Caco-2 (cell line): ENCODE measurements around the gene PPP1R36. TPM values are rescaled to one million over a fixed set of nuclear protein-coding genes. Genes with fewer than 3 reads are reported as not detected.

Source experiments
- BruUV-seq: library from RNA; stranded (reverse); fragments of 400-500 nt; replicated peaks from 2 replicates; lab custom pipeline; 2021; lab: Mats Ljungman, UMichigan
- CTCF ChIA-PET: fragments of 300-600 bp; sonication (Branson Sonifier 250); formaldehyde crosslinking; loops from one replicate; lab custom pipeline; 2022; ENCODE audit warnings: antibody characterized with exemption; lab: Charles Lee
- POLR2A ChIA-PET: fragments of 300-600 bp; sonication (Branson Sonifier 250); formaldehyde crosslinking; loops from one replicate; lab custom pipeline; 2022; ENCODE audit warnings: antibody characterized with exemption; lab: Charles Lee
- DNase-seq, 2 experiments: peaks; one replicate each; pipeline versions ENCODE4 v3.0.0 to v3.0.0-alpha.2; 2020 to 2022
- H3K27me3 ChIP-seq: replicated peaks from 2 replicates; pipeline ENCODE4 v1.6.0; 2011; ENCODE audit warnings: low read length; ENCODE audit not compliant: control insufficient read depth, insufficient read depth
- H3K36me3 ChIP-seq: 2 replicates; pipeline ENCODE4 v1.5.1; 2011; ENCODE audit warnings: low read length; ENCODE audit not compliant: control insufficient read depth, insufficient read depth
- H3K4me1 ChIP-seq: fragments of 250-450 bp; sonication (Bioruptor Pico); 2 replicates; pipeline ENCODE4 v1.5.1; 2020; ENCODE audit warnings: mild to moderate bottlenecking
- H3K4me3 ChIP-seq: 2 replicates; pipeline ENCODE4 v1.5.1; 2011; ENCODE audit warnings: low read depth, mild to moderate bottlenecking, control low read depth, low read length
- H3K9me3 ChIP-seq: fragments of 250-450 bp; sonication (Bioruptor Pico); 2 replicates; pipeline ENCODE4 v1.5.1; 2020; ENCODE audit warnings: mild to moderate bottlenecking, moderate library complexity
- H3K27ac Mint-ChIP-seq: one replicate; pipeline ENCODE4 v1.8.0; 2022; ENCODE audit warnings: mixed read lengths; ENCODE audit not compliant: unreplicated experiment
- H3K27me3 Mint-ChIP-seq: one replicate; pipeline ENCODE4 v1.8.0; 2022; ENCODE audit warnings: mixed read lengths; ENCODE audit not compliant: insufficient read depth, unreplicated experiment
- H3K36me3 Mint-ChIP-seq: one replicate; pipeline ENCODE4 v1.8.0; 2022; ENCODE audit warnings: mild to moderate bottlenecking, mixed read lengths; ENCODE audit not compliant: insufficient read depth, unreplicated experiment
- H3K4me1 Mint-ChIP-seq: one replicate; pipeline ENCODE4 v1.8.0; 2022; ENCODE audit warnings: low read depth, mixed read lengths; ENCODE audit not compliant: unreplicated experiment
- H3K4me3 Mint-ChIP-seq: one replicate; pipeline ENCODE4 v1.8.0; 2022; ENCODE audit warnings: mild to moderate bottlenecking, moderate library complexity, mixed read lengths; ENCODE audit not compliant: unreplicated experiment
- H3K9me3 Mint-ChIP-seq: one replicate; pipeline ENCODE4 v1.8.0; 2022; ENCODE audit warnings: mixed read lengths; ENCODE audit not compliant: unreplicated experiment
- CTCF ChIP-seq, 2 experiments: fragments of 200-600 bp in 1 of 2; IDR thresholded peaks; 1 replicate in 1 of 2; 2 replicates in 1 of 2; pipeline versions ENCODE4 v1.5.1 to v1.8.0; 2011 to 2022; ENCODE audit warnings: antibody characterized with exemption in 1 of 2, control low read depth in 1 of 2, inconsistent platforms in 1 of 2, low read depth in 1 of 2, low read length in 1 of 2, mild to moderate bottlenecking in 1 of 2, moderate library complexity in 1 of 2; ENCODE audit not compliant: insufficient read depth in 1 of 2, severe bottlenecking in 1 of 2, unreplicated experiment in 1 of 2
- intact Hi-C: fragments of 100-400 bp; cut with micrococcal nuclease; formaldehyde crosslinking; loops from one replicate; pipeline ENCODE4 v1.10.0; 2022; ENCODE audit not compliant: unreplicated experiment
- total RNA-seq: library from RNA; stranded (reverse); gene quantifications from 2 replicates; pipeline ENCODE4 v1.2.3, GENCODE V29; 2022

Gene PPP1R36
- total RNA-seq, 1 experiment from 2014 or later = 2.9 TPM

DNA sequence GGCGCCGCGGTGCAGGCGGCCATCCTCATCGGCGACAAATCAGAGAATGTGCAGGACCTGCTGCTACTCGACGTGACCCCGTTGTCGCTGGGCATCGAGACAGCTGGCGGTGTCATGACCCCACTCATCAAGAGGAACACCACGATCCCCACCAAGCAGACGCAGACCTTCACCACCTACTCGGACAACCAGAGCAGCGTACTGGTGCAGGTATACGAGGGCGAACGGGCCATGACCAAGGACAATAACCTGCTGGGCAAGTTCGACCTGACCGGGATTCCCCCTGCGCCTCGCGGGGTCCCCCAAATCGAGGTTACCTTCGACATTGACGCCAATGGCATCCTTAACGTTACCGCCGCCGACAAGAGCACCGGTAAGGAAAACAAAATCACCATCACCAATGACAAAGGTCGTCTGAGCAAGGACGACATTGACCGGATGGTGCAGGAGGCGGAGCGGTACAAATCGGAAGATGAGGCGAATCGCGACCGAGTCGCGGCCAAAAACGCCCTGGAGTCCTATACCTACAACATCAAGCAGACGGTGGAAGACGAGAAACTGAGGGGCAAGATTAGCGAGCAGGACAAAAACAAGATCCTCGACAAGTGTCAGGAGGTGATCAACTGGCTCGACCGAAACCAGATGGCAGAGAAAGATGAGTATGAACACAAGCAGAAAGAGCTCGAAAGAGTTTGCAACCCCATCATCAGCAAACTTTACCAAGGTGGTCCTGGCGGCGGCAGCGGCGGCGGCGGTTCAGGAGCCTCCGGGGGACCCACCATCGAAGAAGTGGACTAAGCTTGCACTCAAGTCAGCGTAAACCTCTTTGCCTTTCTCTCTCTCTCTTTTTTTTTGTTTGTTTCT lies 7.6 kb upstream of the PPP1R36 start:
- Histone ChIP-seq H3K27me3 (no peaks in the 10 kb centered on the region), H3K4me3 (peak overlapping the region; percentile 26; the same call in 1 of the 2 replicates), H3K9me3 (peaks cover 9% of the 10 kb centered on the region; the same call in 1 of the 2 replicates), H3K4me1 (peaks cover 5% of the 10 kb centered on the region; the same call in 1 of the 2 replicates), H3K36me3 (no peaks in the 10 kb centered on the region)
- intact Hi-C loops = loop anchor here (2.0 to 5.0 kb wide), 3 partner anchors 31 to 220 kb away; no protein-coding TSS in a partner anchor
- Mint-ChIP-seq H3K27ac (no peak overlapping the region), H3K4me1 (peaks cover 11% of the 10 kb centered on the region), H3K4me3 (peak overlapping the region; percentile 61), H3K36me3 (peaks cover 12% of the 10 kb centered on the region), H3K27me3 (no peaks in the 10 kb centered on the region), H3K9me3 (no peaks in the 10 kb centered on the region)
- TF ChIP-seq CTCF (IDR thresholded peaks at IDR 0.05; ENCODE audit: insufficient read depth in 1 of 2, low read depth in 1 of 2, low read length in 1 of 2, severe bottlenecking in 1 of 2, unreplicated experiment in 1 of 2) = no peak
- CTCF ChIA-PET = no interaction called here
- BruUV-seq = no TSS peak
- no peak for DNase-seq
- POLR2A ChIA-PET = no interaction called here

GRCh38 chr14:64542836-64543201 lies 6.9 kb upstream of the PPP1R36 start:
- BruUV-seq = no TSS peak
- Mint-ChIP-seq H3K4me1 (peaks cover 9% of the 10 kb centered on the region), H3K27ac (no peak overlapping the region), H3K27me3 (no peaks in the 10 kb centered on the region), H3K4me3 (peak overlapping the region; percentile 61), H3K36me3 (peaks cover 12% of the 10 kb centered on the region), H3K9me3 (no peaks in the 10 kb centered on the region)
- H3K4me3 ChIP-seq = no peak overlapping the region
- H3K36me3 ChIP-seq = no peaks in the 10 kb centered on the region
- no peaks in the 10 kb centered on the region for H3K27me3 ChIP-seq
- peaks cover 9% of the 10 kb centered on the region; the same call in 1 of the 2 replicates for H3K9me3 ChIP-seq
- TF ChIP-seq CTCF (IDR thresholded peaks at IDR 0.05; ENCODE audit: insufficient read depth in 1 of 2, low read depth in 1 of 2, low read length in 1 of 2, severe bottlenecking in 1 of 2, unreplicated experiment in 1 of 2) = no peak
- DNase-seq = no peak
- intact Hi-C loops = loop anchor here (5.0 kb wide), 1 partner anchor 219 kb away; no protein-coding TSS in a partner anchor
- CTCF ChIA-PET = no interaction called here
- POLR2A ChIA-PET = no interaction called here
- H3K4me1 ChIP-seq = peaks cover 3% of the 10 kb centered on the region; the same call in 1 of the 2 replicates

DNA sequence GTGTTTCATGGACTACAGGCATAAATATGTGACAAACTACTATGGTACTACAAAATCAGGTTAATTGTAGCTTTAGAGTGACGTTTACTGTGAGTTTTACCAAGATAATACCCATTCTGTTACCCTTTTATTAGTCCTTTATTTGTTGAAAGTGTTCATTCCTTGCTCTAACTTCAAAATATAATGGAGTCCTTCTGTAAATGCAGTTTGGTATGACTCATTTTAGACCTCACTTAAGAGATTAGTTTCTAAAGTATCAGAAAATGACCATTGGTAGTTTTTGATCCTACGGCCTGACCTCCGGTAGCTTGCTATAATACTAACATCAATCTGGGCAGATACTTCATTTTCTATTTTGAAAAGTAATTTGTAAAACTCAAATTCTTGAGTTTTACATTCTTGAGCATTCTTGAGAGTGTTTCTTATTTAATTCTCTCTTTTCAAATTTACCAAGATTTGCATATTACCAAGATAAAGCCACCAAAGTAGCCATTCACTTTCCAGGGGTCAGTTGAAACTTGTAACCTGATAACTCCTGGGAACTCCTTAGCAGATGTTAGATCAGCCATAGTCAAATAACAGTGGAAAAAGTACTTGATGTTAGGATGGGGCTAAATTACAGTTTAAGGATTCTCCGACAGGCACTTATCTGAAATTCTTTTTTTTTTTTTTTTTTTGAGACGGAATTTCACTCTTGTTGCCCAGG lies 5.0 kb upstream of the PPP1R36 start:
- Mint-ChIP-seq H3K9me3 (no peaks in the 10 kb centered on the region), H3K36me3 (peaks cover 12% of the 10 kb centered on the region), H3K4me3 (no peak overlapping the region), H3K27ac (no peak overlapping the region), H3K27me3 (no peaks in the 10 kb centered on the region), H3K4me1 (peaks cover 4% of the 10 kb centered on the region)
- Histone ChIP-seq H3K4me1 (peaks cover 11% of the 10 kb centered on the region), H3K9me3 (peaks cover 9% of the 10 kb centered on the region; the same call in 1 of the 2 replicates), H3K4me3 (no peak overlapping the region), H3K27me3 (no peaks in the 10 kb centered on the region), H3K36me3 (no peaks in the 10 kb centered on the region)
- ChIA-PET POLR2A (no interaction called here), CTCF (no interaction called here)
- no peak for TF ChIP-seq CTCF (IDR thresholded peaks at IDR 0.05; ENCODE audit: insufficient read depth in 1 of 2, low read depth in 1 of 2, low read length in 1 of 2, severe bottlenecking in 1 of 2, unreplicated experiment in 1 of 2)
- intact Hi-C loops = loop anchor here (5.0 kb wide), 1 partner anchor 218 kb away; no protein-coding TSS in a partner anchor
- BruUV-seq = no TSS peak
- DNase-seq = no peak
